Liver (tissue), 9 donors: Measurements from ENCODE around the gene GPR65. TPM values are rescaled to one million over a fixed set of nuclear protein-coding genes. Genes with fewer than 3 reads are reported as not detected.

Experiments
- DNase-seq: peaks from one replicate; pipeline ENCODE4 v3.0.0-alpha.2; 2017; ENCODE audit warnings: low spot score
- H3K27ac ChIP-seq, 2 donors: one replicate each; pipeline ENCODE4 v1.7.0; 2013; ENCODE audit warnings: inconsistent platforms in 2 of 2, low read length in 2 of 2, control low read depth in 1 of 2, low read depth in 1 of 2, mild to moderate bottlenecking in 1 of 2
- H3K27me3 ChIP-seq, 4 donors: one replicate each; pipeline versions ENCODE4 v1.6.1 to v1.7.0; 2013; ENCODE audit warnings: low read length in 3 of 4, inconsistent platforms in 1 of 4, mild to moderate bottlenecking in 1 of 4, moderate library complexity in 1 of 4; ENCODE audit not compliant: control insufficient read depth in 4 of 4, insufficient read depth in 4 of 4
- H3K36me3 ChIP-seq, 4 donors: one replicate each; pipeline versions ENCODE4 v1.6.1 to v1.7.0; 2013; ENCODE audit warnings: low read length in 3 of 4, mild to moderate bottlenecking in 3 of 4, low read depth in 1 of 4, moderate library complexity in 1 of 4; ENCODE audit not compliant: control insufficient read depth in 4 of 4, insufficient read depth in 3 of 4
- H3K4me1 ChIP-seq, 4 donors: one replicate each; pipeline versions ENCODE4 v1.6.1 to v1.7.0; 2013; ENCODE audit warnings: low read length in 3 of 4, mild to moderate bottlenecking in 3 of 4, moderate library complexity in 1 of 4; ENCODE audit not compliant: control insufficient read depth in 4 of 4, insufficient read depth in 4 of 4
- H3K4me3 ChIP-seq, 3 donors: one replicate each; pipeline versions ENCODE4 v1.6.1 to v1.7.0; 2013; ENCODE audit warnings: low read length in 3 of 3, control low read depth in 1 of 3, low read depth in 1 of 3, mild to moderate bottlenecking in 1 of 3
- H3K9ac ChIP-seq, 2 donors: one replicate each; pipeline ENCODE4 v1.7.0; 2013; ENCODE audit warnings: low read length in 2 of 2, mild to moderate bottlenecking in 2 of 2, moderate library complexity in 2 of 2, control low read depth in 1 of 2, low read depth in 1 of 2
- H3K9me3 ChIP-seq, 4 donors: one replicate each; pipeline versions ENCODE4 v1.6.1 to v1.7.0; 2013; ENCODE audit warnings: low read length in 3 of 4; ENCODE audit not compliant: control insufficient read depth in 4 of 4
- ATF3 ChIP-seq: IDR thresholded peaks from 2 replicates; pipeline ENCODE4 v1.6.1; 2016; ENCODE audit warnings: antibody characterized with exemption
- CTCF ChIP-seq: fragments of 150-350 bp; IDR thresholded peaks from 2 replicates; pipeline ENCODE4 v1.5.1; 2017; ENCODE audit warnings: improper control_type of control experiment, low read depth, low read length; ENCODE audit not compliant: missing input control
- EGR1 ChIP-seq, 2 donors: IDR thresholded peaks; 2 replicates each; pipeline ENCODE4 v1.6.1; 2016 to 2018; ENCODE audit warnings: antibody characterized with exemption in 2 of 2, low read depth in 2 of 2
- FOXA2 ChIP-seq: IDR thresholded peaks from 2 replicates; pipeline ENCODE4 v1.6.1; 2016; ENCODE audit warnings: antibody characterized with exemption
- GABPA ChIP-seq, 2 donors: IDR thresholded peaks in 1 of 2; conservative IDR thresholded peaks in 1 of 2; 2 replicates each; pipeline ENCODE4 v1.6.1; 2016; ENCODE audit warnings: antibody characterized with exemption in 2 of 2, mild to moderate bottlenecking in 1 of 2, moderate library complexity in 1 of 2
- HNF4A ChIP-seq, 2 donors: conservative IDR thresholded peaks; 2 replicates each; pipeline ENCODE4 v1.6.1; 2016; ENCODE audit warnings: antibody characterized with exemption in 2 of 2, mild to moderate bottlenecking in 2 of 2
- JUND ChIP-seq, 2 donors: IDR thresholded peaks; 2 replicates each; pipeline ENCODE4 v1.6.1; 2016; ENCODE audit warnings: antibody characterized with exemption in 2 of 2
- MAX ChIP-seq: IDR thresholded peaks from 2 replicates; pipeline ENCODE4 v1.6.1; 2016; ENCODE audit warnings: antibody characterized with exemption
- NR2F2 ChIP-seq: IDR thresholded peaks from 2 replicates; pipeline ENCODE4 v1.6.1; 2016; ENCODE audit warnings: antibody characterized with exemption
- RAD21 ChIP-seq, 2 donors: IDR thresholded peaks; 2 replicates each; pipeline ENCODE4 v1.6.1; 2016; ENCODE audit warnings: antibody characterized with exemption in 2 of 2, mild to moderate bottlenecking in 2 of 2
- REST ChIP-seq: IDR thresholded peaks from 2 replicates; pipeline ENCODE4 v1.6.1; 2016; ENCODE audit warnings: antibody characterized with exemption, mild to moderate bottlenecking
- RXRA ChIP-seq, 2 donors: IDR thresholded peaks; 2 replicates each; pipeline ENCODE4 v1.6.1; 2017 to 2018; ENCODE audit warnings: antibody characterized with exemption in 2 of 2, mild to moderate bottlenecking in 1 of 2
- SP1 ChIP-seq: IDR thresholded peaks from 2 replicates; pipeline ENCODE4 v1.6.1; 2018; ENCODE audit warnings: antibody characterized with exemption, mild to moderate bottlenecking
- TAF1 ChIP-seq: conservative IDR thresholded peaks from 2 replicates; pipeline ENCODE4 v1.6.1; 2016; ENCODE audit warnings: antibody characterized with exemption, mild to moderate bottlenecking
- YY1 ChIP-seq: IDR thresholded peaks from 2 replicates; pipeline ENCODE4 v1.6.1; 2016; ENCODE audit warnings: antibody characterized with exemption, mild to moderate bottlenecking
- WGBS: extraction: QIAGEN DNeasy Blood & Tissue Kit; methylation state at CpG from one replicate; pipeline ENCODE4 v1.1.7; 2013; 5-methylcytosine and 5-hydroxymethylcytosine counted together
- polyA plus RNA-seq, 2 donors: library from polyadenylated mRNA; stranded (reverse) in 1 of 2; unstranded in 1 of 2; fragments of 200-250 nt in 1 of 2; fragments of >200 nt in 1 of 2; fragmentation: Nextera tagmentation in 1 of 2; extraction: Ambion mirVana in 1 of 2; gene quantifications; one replicate each; pipeline versions ENCODE4 v1.2.1 to v1.2.3, GENCODE V29; 2013 to 2015
- total RNA-seq, 2 donors: library from RNA; depleted of rRNA; stranded (reverse); fragments of >200 nt; gene quantifications; one replicate each; pipeline ENCODE4 v1.2.3, GENCODE V29; 2014
- donor health status: healthy.
- donor health status: healthy.
- donor health status: healthy.
- donor health status: healthy.
- donor health status: healthy.

GPR65 gene
- total and polyA plus RNA-seq, 4 donors: 0.72 to 4.5 (median 1.7) TPM

- H3K9me3 ChIP-seq: no peaks in the 10 kb centered on the region
- no peak for DNase-seq
- H3K4me1 ChIP-seq: peaks cover 0 to 20% (median 5%) of the 10 kb centered on the region in 4 donors
- TF ChIP-seq NR2F2: no peak
- no peak for TF ChIP-seq RXRA (IDR thresholded peaks at IDR 0.05)
- TF ChIP-seq EGR1 (IDR thresholded peaks at IDR 0.05; ENCODE audit: low read depth in 2 of 2): no peak
- TF ChIP-seq YY1: no peak
- TF ChIP-seq REST: no peak
- TF ChIP-seq SP1: no peak
- TF ChIP-seq MAX: no peak
- TF ChIP-seq GABPA (IDR thresholded peaks at IDR 0.05 in 1 of 2, conservative IDR thresholded peaks at IDR 0.05 in 1 of 2): no peak
- H3K4me3 ChIP-seq: no peak overlapping the region
- no peak overlapping the region for H3K27ac ChIP-seq
- H3K36me3 ChIP-seq: peaks cover 0 to 5% (median 2%) of the 10 kb centered on the region in 4 donors
- 73% methylated on average over 2 of the region's 2 CpGs for WGBS
- no peak overlapping the region for H3K9ac ChIP-seq
- no peaks in the 10 kb centered on the region for H3K27me3 ChIP-seq
Observed at GRCh38 chr14:88036422-88036821, 31.5 kb downstream of the GPR65 start.

- H3K9me3 ChIP-seq: no peaks in the 10 kb centered on the region
- H3K36me3 ChIP-seq: peaks cover 0 to 5% (median 2%) of the 10 kb centered on the region in 4 donors
- H3K27me3 ChIP-seq: no peaks in the 10 kb centered on the region
- H3K9ac ChIP-seq: no peak overlapping the region
- WGBS: 89% methylated on average over 1 of the region's 1 CpG
- H3K4me1 ChIP-seq: peaks cover 2 to 22% (median 8%) of the 10 kb centered on the region in 4 donors
- no peak for DNase-seq
- no peak for TF ChIP-seq MAX
- H3K27ac ChIP-seq: no peak overlapping the region
- H3K4me3 ChIP-seq: no peak overlapping the region
Observed at GRCh38 chr14:88037325-88037724, 32.4 kb downstream of the GPR65 start.

GRCh38 chr14:88039197-88039596 lies 34.3 kb downstream of the GPR65 start:
- WGBS: 84% methylated on average over 3 of the region's 3 CpGs
- no peak for DNase-seq
- Histone ChIP-seq H3K4me1 (peaks cover 2 to 22% (median 10%) of the 10 kb centered on the region in 4 donors), H3K36me3 (peaks cover 0 to 5% (median under 1%) of the 10 kb centered on the region in 4 donors), H3K9ac (no peak overlapping the region), H3K9me3 (no peaks in the 10 kb centered on the region), H3K27ac (peak overlapping the region; percentile 61 to 73), H3K27me3 (no peaks in the 10 kb centered on the region), H3K4me3 (no peak overlapping the region)
- TF ChIP-seq MAX (no peak), TAF1 (no peak), RAD21 (IDR thresholded peaks at IDR 0.05) (no peak), HNF4A (conservative IDR thresholded peaks at IDR 0.05) (no peak), RXRA (IDR thresholded peaks at IDR 0.05) (no peak), GABPA (IDR thresholded peaks at IDR 0.05 in 1 of 2, conservative IDR thresholded peaks at IDR 0.05 in 1 of 2) (no peak), NR2F2 (no peak), EGR1 (IDR thresholded peaks at IDR 0.05; ENCODE audit: low read depth in 2 of 2) (no peak), FOXA2 (no peak), CTCF (no peak), SP1 (no peak), JUND (IDR thresholded peaks at IDR 0.05) (no peak), ATF3 (no peak)
